Measurements from ENCODE around the gene KITLG. TPM values are rescaled to one million over a fixed set of nuclear protein-coding genes. Genes with fewer than 3 reads are reported as not detected.

Gene KITLG
- total and polyA plus RNA-seq, 2 experiments from 2014 or later, result 3.1 to 10.7 TPM

DNA sequence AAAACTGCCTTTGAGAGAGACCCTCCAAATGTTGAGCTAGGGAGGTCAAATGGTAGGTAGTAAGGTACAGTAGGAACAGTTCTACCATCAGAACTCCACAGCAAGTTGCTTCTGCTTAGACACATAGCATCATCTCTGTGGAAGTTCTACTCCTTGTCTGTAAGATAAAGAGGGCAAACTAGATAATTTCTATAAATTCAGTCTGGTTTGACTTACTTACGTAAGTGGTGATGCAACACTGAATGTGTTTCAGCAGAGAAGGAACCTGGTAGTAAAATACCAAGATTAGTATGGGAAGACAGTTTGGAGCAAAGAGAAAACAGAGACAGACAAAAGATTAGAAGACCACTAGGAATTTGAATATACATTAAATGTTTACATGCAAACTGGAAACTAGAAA lies 42.0 kb downstream of the KITLG start:
- Histone ChIP-seq H3F3A (replicated peaks; ENCODE audit: low read depth) (no peaks in the 10 kb centered on the region), H4K20me1 (replicated peaks; ENCODE audit: insufficient read depth) (no peaks in the 10 kb centered on the region), H3K9me2 (ENCODE audit: insufficient read depth) (peaks cover 11% of the 10 kb centered on the region; the same call in 1 of the 2 replicates), H3K27ac (ENCODE audit: low read depth) (no peak overlapping the region), H3K4me3 (no peak overlapping the region), H2AFZ (no peak overlapping the region), H3K36me3 (ENCODE audit: insufficient read depth) (no peaks in the 10 kb centered on the region), H3K4me2 (no peak overlapping the region), H3K79me2 (replicated peaks; ENCODE audit: insufficient read depth) (no peaks in the 10 kb centered on the region), H3K4me1 (ENCODE audit: insufficient read depth) (no peaks in the 10 kb centered on the region), H3K27me3 (ENCODE audit: insufficient read depth) (no peaks in the 10 kb centered on the region)
- peaks cover 3% of the 10 kb centered on the region; the same call in 2 of the 3 replicates for H3K36me3 Mint-ChIP-seq (ENCODE audit: low read depth)
- no peak for TF ChIP-seq ZNF114 (CRISPR knock-in tag; IDR thresholded peaks at IDR 0.05)
- TF ChIP-seq ZNF331 (CRISPR knock-in tag; IDR thresholded peaks at IDR 0.05; ENCODE audit: low read depth), result no peak
- TF ChIP-seq NANOG (IDR thresholded peaks at IDR 0.05; ENCODE audit: borderline replicate concordance), result no peak
- TF ChIP-seq CREB1 (CRISPR knock-in tag; IDR thresholded peaks at IDR 0.05; ENCODE audit: low read depth), result no peak
- TF ChIP-seq, protein P1, sequence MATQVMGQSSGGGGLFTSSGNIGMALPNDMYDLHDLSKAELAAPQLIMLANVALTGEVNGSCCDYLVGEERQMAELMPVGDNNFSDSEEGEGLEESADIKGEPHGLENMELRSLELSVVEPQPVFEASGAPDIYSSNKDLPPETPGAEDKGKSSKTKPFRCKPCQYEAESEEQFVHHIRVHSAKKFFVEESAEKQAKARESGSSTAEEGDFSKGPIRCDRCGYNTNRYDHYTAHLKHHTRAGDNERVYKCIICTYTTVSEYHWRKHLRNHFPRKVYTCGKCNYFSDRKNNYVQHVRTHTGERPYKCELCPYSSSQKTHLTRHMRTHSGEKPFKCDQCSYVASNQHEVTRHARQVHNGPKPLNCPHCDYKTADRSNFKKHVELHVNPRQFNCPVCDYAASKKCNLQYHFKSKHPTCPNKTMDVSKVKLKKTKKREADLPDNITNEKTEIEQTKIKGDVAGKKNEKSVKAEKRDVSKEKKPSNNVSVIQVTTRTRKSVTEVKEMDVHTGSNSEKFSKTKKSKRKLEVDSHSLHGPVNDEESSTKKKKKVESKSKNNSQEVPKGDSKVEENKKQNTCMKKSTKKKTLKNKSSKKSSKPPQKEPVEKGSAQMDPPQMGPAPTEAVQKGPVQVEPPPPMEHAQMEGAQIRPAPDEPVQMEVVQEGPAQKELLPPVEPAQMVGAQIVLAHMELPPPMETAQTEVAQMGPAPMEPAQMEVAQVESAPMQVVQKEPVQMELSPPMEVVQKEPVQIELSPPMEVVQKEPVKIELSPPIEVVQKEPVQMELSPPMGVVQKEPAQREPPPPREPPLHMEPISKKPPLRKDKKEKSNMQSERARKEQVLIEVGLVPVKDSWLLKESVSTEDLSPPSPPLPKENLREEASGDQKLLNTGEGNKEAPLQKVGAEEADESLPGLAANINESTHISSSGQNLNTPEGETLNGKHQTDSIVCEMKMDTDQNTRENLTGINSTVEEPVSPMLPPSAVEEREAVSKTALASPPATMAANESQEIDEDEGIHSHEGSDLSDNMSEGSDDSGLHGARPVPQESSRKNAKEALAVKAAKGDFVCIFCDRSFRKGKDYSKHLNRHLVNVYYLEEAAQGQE (IDR thresholded peaks at IDR 0.05; ENCODE audit: unreplicated experiment), result no peak
- no peak for TF ChIP-seq EZH2 (IDR thresholded peaks at IDR 0.05; ENCODE audit: low read depth, unreplicated experiment)
- TF ChIP-seq, protein P2, sequence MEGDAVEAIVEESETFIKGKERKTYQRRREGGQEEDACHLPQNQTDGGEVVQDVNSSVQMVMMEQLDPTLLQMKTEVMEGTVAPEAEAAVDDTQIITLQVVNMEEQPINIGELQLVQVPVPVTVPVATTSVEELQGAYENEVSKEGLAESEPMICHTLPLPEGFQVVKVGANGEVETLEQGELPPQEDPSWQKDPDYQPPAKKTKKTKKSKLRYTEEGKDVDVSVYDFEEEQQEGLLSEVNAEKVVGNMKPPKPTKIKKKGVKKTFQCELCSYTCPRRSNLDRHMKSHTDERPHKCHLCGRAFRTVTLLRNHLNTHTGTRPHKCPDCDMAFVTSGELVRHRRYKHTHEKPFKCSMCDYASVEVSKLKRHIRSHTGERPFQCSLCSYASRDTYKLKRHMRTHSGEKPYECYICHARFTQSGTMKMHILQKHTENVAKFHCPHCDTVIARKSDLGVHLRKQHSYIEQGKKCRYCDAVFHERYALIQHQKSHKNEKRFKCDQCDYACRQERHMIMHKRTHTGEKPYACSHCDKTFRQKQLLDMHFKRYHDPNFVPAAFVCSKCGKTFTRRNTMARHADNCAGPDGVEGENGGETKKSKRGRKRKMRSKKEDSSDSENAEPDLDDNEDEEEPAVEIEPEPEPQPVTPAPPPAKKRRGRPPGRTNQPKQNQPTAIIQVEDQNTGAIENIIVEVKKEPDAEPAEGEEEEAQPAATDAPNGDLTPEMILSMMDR (conservative IDR thresholded peaks at IDR 0.05; ENCODE audit: low read depth in 2 of 2), result no peak
- TF ChIP-seq STAT1 (IDR thresholded peaks at IDR 0.05; ENCODE audit: unreplicated experiment), result no peak
- TF ChIP-seq JUNB (IDR thresholded peaks at IDR 0.05; ENCODE audit: unreplicated experiment), result no peak
- TF ChIP-seq POLR2AphosphoS5 (IDR thresholded peaks at IDR 0.05; ENCODE audit: low read depth), result no peak
- TF ChIP-seq, protein P3, sequence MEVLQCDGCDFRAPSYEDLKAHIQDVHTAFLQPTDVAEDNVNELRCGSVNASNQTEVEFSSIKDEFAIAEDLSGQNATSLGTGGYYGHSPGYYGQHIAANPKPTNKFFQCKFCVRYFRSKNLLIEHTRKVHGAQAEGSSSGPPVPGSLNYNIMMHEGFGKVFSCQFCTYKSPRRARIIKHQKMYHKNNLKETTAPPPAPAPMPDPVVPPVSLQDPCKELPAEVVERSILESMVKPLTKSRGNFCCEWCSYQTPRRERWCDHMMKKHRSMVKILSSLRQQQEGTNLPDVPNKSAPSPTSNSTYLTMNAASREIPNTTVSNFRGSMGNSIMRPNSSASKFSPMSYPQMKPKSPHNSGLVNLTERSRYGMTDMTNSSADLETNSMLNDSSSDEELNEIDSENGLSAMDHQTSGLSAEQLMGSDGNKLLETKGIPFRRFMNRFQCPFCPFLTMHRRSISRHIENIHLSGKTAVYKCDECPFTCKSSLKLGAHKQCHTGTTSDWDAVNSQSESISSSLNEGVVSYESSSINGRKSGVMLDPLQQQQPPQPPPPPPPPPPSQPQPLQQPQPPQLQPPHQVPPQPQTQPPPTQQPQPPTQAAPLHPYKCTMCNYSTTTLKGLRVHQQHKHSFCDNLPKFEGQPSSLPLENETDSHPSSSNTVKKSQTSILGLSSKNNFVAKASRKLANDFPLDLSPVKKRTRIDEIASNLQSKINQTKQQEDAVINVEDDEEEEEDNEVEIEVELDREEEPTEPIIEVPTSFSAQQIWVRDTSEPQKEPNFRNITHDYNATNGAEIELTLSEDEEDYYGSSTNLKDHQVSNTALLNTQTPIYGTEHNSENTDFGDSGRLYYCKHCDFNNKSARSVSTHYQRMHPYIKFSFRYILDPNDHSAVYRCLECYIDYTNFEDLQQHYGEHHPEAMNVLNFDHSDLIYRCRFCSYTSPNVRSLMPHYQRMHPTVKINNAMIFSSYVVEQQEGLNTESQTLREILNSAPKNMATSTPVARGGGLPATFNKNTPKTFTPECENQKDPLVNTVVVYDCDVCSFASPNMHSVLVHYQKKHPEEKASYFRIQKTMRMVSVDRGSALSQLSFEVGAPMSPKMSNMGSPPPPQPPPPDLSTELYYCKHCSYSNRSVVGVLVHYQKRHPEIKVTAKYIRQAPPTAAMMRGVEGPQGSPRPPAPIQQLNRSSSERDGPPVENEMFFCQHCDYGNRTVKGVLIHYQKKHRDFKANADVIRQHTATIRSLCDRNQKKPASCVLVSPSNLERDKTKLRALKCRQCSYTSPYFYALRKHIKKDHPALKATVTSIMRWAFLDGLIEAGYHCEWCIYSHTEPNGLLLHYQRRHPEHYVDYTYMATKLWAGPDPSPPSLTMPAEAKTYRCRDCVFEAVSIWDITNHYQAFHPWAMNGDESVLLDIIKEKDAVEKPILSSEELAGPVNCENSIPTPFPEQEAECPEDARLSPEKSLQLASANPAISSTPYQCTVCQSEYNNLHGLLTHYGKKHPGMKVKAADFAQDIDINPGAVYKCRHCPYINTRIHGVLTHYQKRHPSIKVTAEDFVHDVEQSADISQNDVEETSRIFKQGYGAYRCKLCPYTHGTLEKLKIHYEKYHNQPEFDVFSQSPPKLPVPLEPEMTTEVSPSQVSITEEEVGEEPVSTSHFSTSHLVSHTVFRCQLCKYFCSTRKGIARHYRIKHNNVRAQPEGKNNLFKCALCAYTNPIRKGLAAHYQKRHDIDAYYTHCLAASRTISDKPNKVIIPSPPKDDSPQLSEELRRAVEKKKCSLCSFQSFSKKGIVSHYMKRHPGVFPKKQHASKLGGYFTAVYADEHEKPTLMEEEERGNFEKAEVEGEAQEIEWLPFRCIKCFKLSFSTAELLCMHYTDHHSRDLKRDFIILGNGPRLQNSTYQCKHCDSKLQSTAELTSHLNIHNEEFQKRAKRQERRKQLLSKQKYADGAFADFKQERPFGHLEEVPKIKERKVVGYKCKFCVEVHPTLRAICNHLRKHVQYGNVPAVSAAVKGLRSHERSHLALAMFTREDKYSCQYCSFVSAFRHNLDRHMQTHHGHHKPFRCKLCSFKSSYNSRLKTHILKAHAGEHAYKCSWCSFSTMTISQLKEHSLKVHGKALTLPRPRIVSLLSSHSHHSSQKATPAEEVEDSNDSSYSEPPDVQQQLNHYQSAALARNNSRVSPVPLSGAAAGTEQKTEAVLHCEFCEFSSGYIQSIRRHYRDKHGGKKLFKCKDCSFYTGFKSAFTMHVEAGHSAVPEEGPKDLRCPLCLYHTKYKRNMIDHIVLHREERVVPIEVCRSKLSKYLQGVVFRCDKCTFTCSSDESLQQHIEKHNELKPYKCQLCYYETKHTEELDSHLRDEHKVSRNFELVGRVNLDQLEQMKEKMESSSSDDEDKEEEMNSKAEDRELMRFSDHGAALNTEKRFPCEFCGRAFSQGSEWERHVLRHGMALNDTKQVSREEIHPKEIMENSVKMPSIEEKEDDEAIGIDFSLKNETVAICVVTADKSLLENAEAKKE (CRISPR knock-in tag; IDR thresholded peaks at IDR 0.05), result no peak
- TF ChIP-seq, protein P4, sequence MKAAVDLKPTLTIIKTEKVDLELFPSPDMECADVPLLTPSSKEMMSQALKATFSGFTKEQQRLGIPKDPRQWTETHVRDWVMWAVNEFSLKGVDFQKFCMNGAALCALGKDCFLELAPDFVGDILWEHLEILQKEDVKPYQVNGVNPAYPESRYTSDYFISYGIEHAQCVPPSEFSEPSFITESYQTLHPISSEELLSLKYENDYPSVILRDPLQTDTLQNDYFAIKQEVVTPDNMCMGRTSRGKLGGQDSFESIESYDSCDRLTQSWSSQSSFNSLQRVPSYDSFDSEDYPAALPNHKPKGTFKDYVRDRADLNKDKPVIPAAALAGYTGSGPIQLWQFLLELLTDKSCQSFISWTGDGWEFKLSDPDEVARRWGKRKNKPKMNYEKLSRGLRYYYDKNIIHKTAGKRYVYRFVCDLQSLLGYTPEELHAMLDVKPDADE (IDR thresholded peaks at IDR 0.05), result no peak
- TF ChIP-seq EZH2phosphoT487 (IDR thresholded peaks at IDR 0.05; ENCODE audit: unreplicated experiment), result no peak
- H3K4me1 Mint-ChIP-seq, result no peaks in the 10 kb centered on the region
- H3K27me3 Mint-ChIP-seq (ENCODE audit: insufficient read depth, low read depth, poor library complexity), result no peaks in the 10 kb centered on the region
- no peak for ATAC-seq
- DNase-seq (ENCODE audit: low spot score), result no peak
- peak overlapping the region; percentile 10; the same call in 1 of the 2 replicates for H3K27ac Mint-ChIP-seq
- no peaks in the 10 kb centered on the region for H3K9me3 Mint-ChIP-seq
- no peak overlapping the region for H3K4me3 Mint-ChIP-seq

All from GM23338 (cell line).